Measurements from ENCODE around the gene VWA8.

The VWA8 gene

GRCh38 chr13:41767801-41768200 is 193.1 kb downstream of the VWA8 start:
- TF ChIP-seq CTCF (IDR thresholded peaks at IDR 0.05; ENCODE audit: control insufficient read depth, insufficient read depth, low read depth, low read length, missing control alignments): no peak
- no peak for DNase-seq (ENCODE audit: low read depth)
- H3K4me3 ChIP-seq (ENCODE audit: control insufficient read depth, low read depth, low read length): no peak overlapping the region

GRCh38 chr13:41766439-41766838 is 194.5 kb downstream of the VWA8 start:
- no peak for DNase-seq (ENCODE audit: low read depth)
- H3K4me3 ChIP-seq (ENCODE audit: control insufficient read depth, low read depth, low read length): no peak overlapping the region
- TF ChIP-seq CTCF (IDR thresholded peaks at IDR 0.05; ENCODE audit: control insufficient read depth, insufficient read depth, low read depth, low read length, missing control alignments): no peak

DNA sequence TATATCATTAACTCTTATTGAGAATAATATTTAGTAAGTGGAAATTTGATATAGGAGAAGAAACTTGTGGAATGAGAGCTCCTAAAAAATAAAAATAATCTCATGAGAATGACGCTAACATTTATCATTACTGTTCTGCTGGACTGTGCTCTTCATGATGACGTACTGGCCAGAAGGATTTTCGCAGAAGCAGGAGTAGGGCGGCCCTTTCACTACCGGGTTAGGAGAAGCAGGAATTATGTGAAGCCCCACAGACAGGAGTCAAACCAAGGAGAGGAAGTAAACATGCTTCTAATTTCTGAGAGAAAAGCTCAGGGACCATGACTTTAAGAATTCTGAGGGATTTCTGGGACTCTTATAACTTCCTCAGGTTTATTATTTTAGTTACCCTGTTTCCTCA is 195.1 kb downstream of the VWA8 start:
- no peak overlapping the region for H3K4me3 ChIP-seq (ENCODE audit: control insufficient read depth, low read depth, low read length)
- TF ChIP-seq CTCF (IDR thresholded peaks at IDR 0.05; ENCODE audit: control insufficient read depth, insufficient read depth, low read depth, low read length, missing control alignments): no peak
- DNase-seq (ENCODE audit: low read depth): no peak

- no peak overlapping the region for H3K4me3 ChIP-seq (ENCODE audit: control insufficient read depth, low read depth, low read length)
- DNase-seq (ENCODE audit: low read depth): no peak
- no peak for TF ChIP-seq CTCF (IDR thresholded peaks at IDR 0.05; ENCODE audit: control insufficient read depth, insufficient read depth, low read depth, low read length, missing control alignments)
Observed at GRCh38 chr13:41765020-41765419, 195.9 kb downstream of the VWA8 start.

GRCh38 chr13:41764558-41764957 is 196.4 kb downstream of the VWA8 start:
- DNase-seq (ENCODE audit: low read depth): no peak
- no peak for TF ChIP-seq CTCF (IDR thresholded peaks at IDR 0.05; ENCODE audit: control insufficient read depth, insufficient read depth, low read depth, low read length, missing control alignments)
- H3K4me3 ChIP-seq (ENCODE audit: control insufficient read depth, low read depth, low read length): no peak overlapping the region

GRCh38 chr13:41763782-41764181 is 197.1 kb downstream of the VWA8 start:
- DNase-seq (ENCODE audit: low read depth): no peak
- H3K4me3 ChIP-seq (ENCODE audit: control insufficient read depth, low read depth, low read length): no peak overlapping the region
- TF ChIP-seq CTCF (IDR thresholded peaks at IDR 0.05; ENCODE audit: control insufficient read depth, insufficient read depth, low read depth, low read length, missing control alignments): no peak

- DNase-seq (ENCODE audit: low read depth): no peak
- TF ChIP-seq CTCF (IDR thresholded peaks at IDR 0.05; ENCODE audit: control insufficient read depth, insufficient read depth, low read depth, low read length, missing control alignments): no peak
- no peak overlapping the region for H3K4me3 ChIP-seq (ENCODE audit: control insufficient read depth, low read depth, low read length)
Observed at GRCh38 chr13:41762796-41763195, 198.1 kb downstream of the VWA8 start.
